Ovary (tissue), 3 donors: Measurements from ENCODE around the gene EOLA1.

Source experiments
- EP300 ChIP-seq: sonication (generic); formaldehyde crosslinking; IDR thresholded peaks from one replicate; pipeline ENCODE4 v1.6.1; 2017; ENCODE audit warnings: antibody characterized with exemption
- TF ChIP-seq, protein P1 (sequence below), 3 donors: fragments of 450-650 bp in 2 of 3; fragments of 200-600 bp in 1 of 3; IDR thresholded peaks; one replicate each; pipeline versions ENCODE4 v1.5.1 to v1.8.0; 2016 to 2022; ENCODE audit warnings: antibody characterized with exemption in 3 of 3, mild to moderate bottlenecking in 1 of 3
- donor health status: DM: no; HTN: no; CAD: no.

DNA sequence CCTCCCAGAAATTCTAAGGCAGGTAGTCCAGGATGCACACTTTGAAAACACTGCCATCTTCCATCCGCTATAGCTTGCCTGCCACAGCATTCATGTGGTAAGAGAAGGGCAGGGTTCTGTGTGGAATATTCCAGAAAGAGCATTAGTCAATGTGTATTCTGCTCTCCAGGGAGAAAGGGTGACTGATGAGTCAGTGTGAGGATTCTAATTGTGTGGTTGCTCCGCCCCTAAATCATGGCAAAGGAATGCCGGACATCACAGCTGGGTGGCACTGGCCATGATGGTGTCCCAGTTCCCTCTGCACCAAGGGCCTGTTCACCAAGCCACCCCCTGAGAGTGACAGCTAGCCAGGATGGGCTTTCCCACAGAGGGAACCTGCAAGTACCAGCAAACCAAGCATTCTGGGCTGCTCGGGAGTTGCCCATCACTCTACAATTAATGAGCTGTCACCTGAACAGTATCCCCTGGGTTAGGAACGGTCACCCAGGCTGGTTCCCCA lies 45.2 kb upstream of the EOLA1 start:
- TF ChIP-seq EP300: no peak
- TF ChIP-seq, protein P1, sequence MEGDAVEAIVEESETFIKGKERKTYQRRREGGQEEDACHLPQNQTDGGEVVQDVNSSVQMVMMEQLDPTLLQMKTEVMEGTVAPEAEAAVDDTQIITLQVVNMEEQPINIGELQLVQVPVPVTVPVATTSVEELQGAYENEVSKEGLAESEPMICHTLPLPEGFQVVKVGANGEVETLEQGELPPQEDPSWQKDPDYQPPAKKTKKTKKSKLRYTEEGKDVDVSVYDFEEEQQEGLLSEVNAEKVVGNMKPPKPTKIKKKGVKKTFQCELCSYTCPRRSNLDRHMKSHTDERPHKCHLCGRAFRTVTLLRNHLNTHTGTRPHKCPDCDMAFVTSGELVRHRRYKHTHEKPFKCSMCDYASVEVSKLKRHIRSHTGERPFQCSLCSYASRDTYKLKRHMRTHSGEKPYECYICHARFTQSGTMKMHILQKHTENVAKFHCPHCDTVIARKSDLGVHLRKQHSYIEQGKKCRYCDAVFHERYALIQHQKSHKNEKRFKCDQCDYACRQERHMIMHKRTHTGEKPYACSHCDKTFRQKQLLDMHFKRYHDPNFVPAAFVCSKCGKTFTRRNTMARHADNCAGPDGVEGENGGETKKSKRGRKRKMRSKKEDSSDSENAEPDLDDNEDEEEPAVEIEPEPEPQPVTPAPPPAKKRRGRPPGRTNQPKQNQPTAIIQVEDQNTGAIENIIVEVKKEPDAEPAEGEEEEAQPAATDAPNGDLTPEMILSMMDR (IDR thresholded peaks at IDR 0.05): no peak
